Endodermal cell (in vitro differentiated cells): ENCODE measurements around the gene SDSL. TPM values are rescaled to one million over a fixed set of nuclear protein-coding genes. Genes with fewer than 3 reads are reported as not detected.

Experiments used
- DNase-seq: peaks from one replicate; pipeline ENCODE4 v3.0.0-alpha.2; 2017
- H3K27ac ChIP-seq: 2 replicates; pipeline ENCODE4 v1.5.1; 2013; ENCODE audit warnings: mild to moderate bottlenecking, low read depth, low read length, moderate library complexity
- H3K27me3 ChIP-seq: 2 replicates; pipeline ENCODE4 v1.6.1; 2013; ENCODE audit warnings: mild to moderate bottlenecking, low read length, moderate library complexity; ENCODE audit not compliant: insufficient read depth, control insufficient read depth, poor library complexity, severe bottlenecking
- H3K36me3 ChIP-seq: 2 replicates; pipeline ENCODE4 v1.7.0; 2013; ENCODE audit warnings: mild to moderate bottlenecking, low read length, moderate library complexity; ENCODE audit not compliant: control insufficient read depth, insufficient read depth
- H3K4me1 ChIP-seq: one replicate; pipeline ENCODE4 v1.7.0; 2013; ENCODE audit warnings: low read length; ENCODE audit not compliant: control insufficient read depth, insufficient read depth
- H3K4me3 ChIP-seq: 2 replicates; pipeline ENCODE4 v1.5.1; 2013; ENCODE audit warnings: mild to moderate bottlenecking, low read length, moderate library complexity
- H3K9ac ChIP-seq: 2 replicates; pipeline ENCODE4 v1.6.1; 2013; ENCODE audit warnings: mild to moderate bottlenecking, low read length, moderate library complexity; ENCODE audit not compliant: poor library complexity, severe bottlenecking; ENCODE audit errors: extremely low read depth
- H3K9me3 ChIP-seq: 2 replicates; pipeline ENCODE4 v1.6.1; 2013; ENCODE audit warnings: mild to moderate bottlenecking, low read length, moderate library complexity; ENCODE audit not compliant: control insufficient read depth
- H3K27ac Mint-ChIP-seq: 2 replicates; pipeline ENCODE4 v1.8.0; 2020; ENCODE audit warnings: mixed read lengths
- H3K27me3 Mint-ChIP-seq: 2 replicates; pipeline ENCODE4 v1.8.0; 2021; ENCODE audit warnings: mild to moderate bottlenecking, mixed read lengths; ENCODE audit not compliant: insufficient read depth
- H3K36me3 Mint-ChIP-seq: 2 replicates; pipeline ENCODE4 v1.8.0; 2020; ENCODE audit warnings: low read depth, mixed read lengths
- H3K4me1 Mint-ChIP-seq: 2 replicates; pipeline ENCODE4 v1.8.0; 2020; ENCODE audit warnings: mixed read lengths
- H3K4me3 Mint-ChIP-seq: 2 replicates; pipeline ENCODE4 v1.8.0; 2020; ENCODE audit warnings: mild to moderate bottlenecking, moderate library complexity, mixed read lengths
- H3K9me3 Mint-ChIP-seq: 2 replicates; pipeline ENCODE4 v1.8.0; 2020; ENCODE audit warnings: mild to moderate bottlenecking, mixed read lengths
- CTCF ChIP-seq: fragments of 200-600 bp; sonication (generic); conservative IDR thresholded peaks from 2 replicates; pipeline ENCODE4 v1.5.0; 2021; ENCODE audit warnings: antibody characterized with exemption, mild to moderate bottlenecking
- WGBS, 2 experiments: methylation state at CpG; one replicate each; pipeline versions ENCODE4 v1.1.5 to v1.1.7; 2013; ENCODE audit warnings: missing lambda C conversion rate in 2 of 2, mixed read lengths in 1 of 2; ENCODE audit not compliant: insufficient coverage in 1 of 2, insufficient read length in 1 of 2; 5-methylcytosine and 5-hydroxymethylcytosine counted together
- total RNA-seq, 2 donors: library from RNA; stranded (reverse); fragmentation: NEBNext Ultra II Directional in 1 of 2; extraction: Animal tissue kit (Norgen Biotek cat#: 25700) in 1 of 2; gene quantifications; 2 replicates in 1 of 2; 3 replicates in 1 of 2; pipeline ENCODE4 v1.2.1, GENCODE V29; 2021

The SDSL gene
- total RNA-seq, 2 donors from 2014 or later, result 2.4 to 5.7 TPM

GRCh38 chr12:113397497-113398197 is 24.5 kb upstream of the SDSL start:
- no peaks in the 10 kb centered on the region for H3K9me3 ChIP-seq
- H3K27ac ChIP-seq, result no peak overlapping the region
- H3K9ac ChIP-seq, result no peak overlapping the region
- Mint-ChIP-seq H3K27ac (no peak overlapping the region), H3K9me3 (no peaks in the 10 kb centered on the region), H3K36me3 (no peaks in the 10 kb centered on the region), H3K4me3 (no peak overlapping the region), H3K27me3 (peaks cover 10% of the 10 kb centered on the region), H3K4me1 (no peaks in the 10 kb centered on the region)
- no peak overlapping the region for H3K4me3 ChIP-seq
- no peaks in the 10 kb centered on the region for H3K36me3 ChIP-seq
- TF ChIP-seq CTCF, result no peak
- no peaks in the 10 kb centered on the region for H3K4me1 ChIP-seq
- 87 to 93% methylated on average over 3 to 10 of the region's 10 CpGs for WGBS, 2 experiments
- DNase-seq, result no peak
- no peaks in the 10 kb centered on the region for H3K27me3 ChIP-seq

GRCh38 chr12:113398346-113399290 is 23.6 kb upstream of the SDSL start:
- H3K4me3 Mint-ChIP-seq, result no peak overlapping the region
- Histone ChIP-seq H3K9ac (no peak overlapping the region), H3K27me3 (no peaks in the 10 kb centered on the region), H3K9me3 (no peaks in the 10 kb centered on the region), H3K4me1 (no peaks in the 10 kb centered on the region), H3K36me3 (no peaks in the 10 kb centered on the region), H3K27ac (no peak overlapping the region), H3K4me3 (no peak overlapping the region)
- DNase-seq, result no peak
- no peaks in the 10 kb centered on the region for H3K4me1 Mint-ChIP-seq
- peaks cover 10% of the 10 kb centered on the region for H3K27me3 Mint-ChIP-seq
- 93 to 95% methylated on average over 17 to 26 of the region's 26 CpGs for WGBS, 2 experiments
- H3K9me3 Mint-ChIP-seq, result no peaks in the 10 kb centered on the region
- no peaks in the 10 kb centered on the region for H3K36me3 Mint-ChIP-seq
- H3K27ac Mint-ChIP-seq, result no peak overlapping the region
- no peak for TF ChIP-seq CTCF

- no peak overlapping the region for H3K27ac ChIP-seq
- 95% methylated on average over 12 of the region's 12 CpGs for WGBS, 2 experiments
- H3K27ac Mint-ChIP-seq, result no peak overlapping the region
- H3K27me3 ChIP-seq, result no peaks in the 10 kb centered on the region
- H3K9ac ChIP-seq, result no peak overlapping the region
- H3K36me3 ChIP-seq, result no peaks in the 10 kb centered on the region
- H3K4me1 Mint-ChIP-seq, result peaks cover 1% of the 10 kb centered on the region
- no peaks in the 10 kb centered on the region for H3K9me3 ChIP-seq
- H3K4me3 Mint-ChIP-seq, result no peak overlapping the region
- H3K36me3 Mint-ChIP-seq, result no peaks in the 10 kb centered on the region
- H3K9me3 Mint-ChIP-seq, result no peaks in the 10 kb centered on the region
- DNase-seq, result no peak
- H3K4me1 ChIP-seq, result no peaks in the 10 kb centered on the region
- TF ChIP-seq CTCF, result no peak
- no peak overlapping the region for H3K4me3 ChIP-seq
- peaks cover 10% of the 10 kb centered on the region for H3K27me3 Mint-ChIP-seq
These were observed 22.7 kb upstream of the SDSL start for GRCh38 chr12:113399490-113399889.
